ENCODE results near the gene LGALS8. TPM values are rescaled to one million over a fixed set of nuclear protein-coding genes. Genes with fewer than 3 reads are reported as not detected.

The LGALS8 gene
- total and polyA plus RNA-seq, 2 of the 4 experiments (the other 2 are of a cell fraction): 41.3 to 57.7 TPM

- dilution Hi-C loops (cut with HindIII; ENCODE audit: low sequenced_read_pairs, unreplicated experiment) (no loop called here), intact Hi-C loops (cut with micrococcal nuclease) (loop anchor here (5.0 kb wide), 1 partner anchor 34 kb away; no protein-coding TSS in a partner anchor), in situ Hi-C loops (cut with MboI; ENCODE audit: low sequenced_read_pairs) (no loop called here)
- ATAC-seq (ENCODE audit: low read depth): peak; percentile 35; the same call in 1 of the 2 replicates
- no peaks in the 10 kb centered on the region for H4K20me1 ChIP-seq (ENCODE audit: insufficient read depth, low read length)
- no peak overlapping the region for H3K4me3 ChIP-seq (ENCODE audit: insufficient read depth, low read depth, low read length)
- H2BK120ac ChIP-seq (ENCODE audit: low read depth, low read length): no peak overlapping the region
- H3K4ac ChIP-seq (ENCODE audit: low read depth, low read length): no peak overlapping the region
- no peak overlapping the region for H3K9ac ChIP-seq (ENCODE audit: low read depth, low read length)
- no peak overlapping the region for H4K8ac ChIP-seq (ENCODE audit: low read depth in 2 of 2, low read length in 2 of 2)
- no peak for TF ChIP-seq RCOR1 (IDR thresholded peaks at IDR 0.05; ENCODE audit: insufficient replicate concordance, low read length)
- no peak for TF ChIP-seq NFE2L2 (IDR thresholded peaks at IDR 0.05; ENCODE audit: low read depth, low read length)
- no peak for TF ChIP-seq ELK1 (IDR thresholded peaks at IDR 0.05; ENCODE audit: borderline replicate concordance, low read depth, low read length)
- TF ChIP-seq BHLHE40 (IDR thresholded peaks at IDR 0.05; ENCODE audit: low read depth, low read length): no peak
- TF ChIP-seq CEBPB (IDR thresholded peaks at IDR 0.05; ENCODE audit: low read depth, low read length): no peak
- CTCF ChIA-PET: no interaction called here
- POLR2A ChIA-PET (ENCODE audit: unreplicated experiment): no interaction called here
- DNase-seq: no peak
- no CpG with 5 or more reads among the region's 1 CpG for WGBS, 2 experiments (ENCODE audit: extremely low coverage in 2 of 2, insufficient read length in 1 of 2)
- no peak overlapping the region for H4K5ac ChIP-seq (ENCODE audit: low read depth, low read length)
- no peak overlapping the region for H3K4me2 ChIP-seq (ENCODE audit: low read depth, low read length)
- no peak overlapping the region for H2BK5ac ChIP-seq (ENCODE audit: low read depth, low read length, poor library complexity, severe bottlenecking)
- no peak overlapping the region for H3K56ac ChIP-seq (ENCODE audit: extremely low read depth, insufficient read depth, low read length)
- H3K4me1 ChIP-seq (ENCODE audit: control insufficient read depth, insufficient read depth, low read length): peaks cover 2% of the 10 kb centered on the region
- peaks cover 0 to 3% of the 10 kb centered on the region in 2 experiments; a peak in 1 of 4 replicates for H3K79me1 ChIP-seq (ENCODE audit: low read depth in 1 of 2, low read length in 2 of 2)
- no peak overlapping the region for H2AK9ac ChIP-seq (replicated peaks; ENCODE audit: low read depth, low read length, poor library complexity)
- H3K18ac ChIP-seq (ENCODE audit: low read depth, low read length): no peak overlapping the region
- H3K27ac ChIP-seq (ENCODE audit: insufficient read depth, low read length): no peak overlapping the region
- H3K9me1 ChIP-seq (ENCODE audit: insufficient read depth, low read length): no peaks in the 10 kb centered on the region
- no peak overlapping the region for H2AFZ ChIP-seq (replicated peaks; ENCODE audit: low read length, poor library complexity)
- no peak overlapping the region for H3K23ac ChIP-seq (ENCODE audit: low read depth, low read length)
- H2BK15ac ChIP-seq (ENCODE audit: low read depth, low read length): no peak overlapping the region
- no TSS peak for BruUV-seq (replicated peaks)
- H2AK5ac ChIP-seq (ENCODE audit: low read depth, low read length): no peak overlapping the region
- no peak overlapping the region for H4K91ac ChIP-seq (ENCODE audit: insufficient read depth, low read depth, low read length)
- H3K14ac ChIP-seq (replicated peaks; ENCODE audit: low read depth, low read length): no peak overlapping the region
- peaks cover 50% of the 10 kb centered on the region for H3K36me3 ChIP-seq (ENCODE audit: control insufficient read depth, insufficient read depth, low read length)
- H3K27me3 ChIP-seq (ENCODE audit: control insufficient read depth, insufficient read depth, low read length): no peaks in the 10 kb centered on the region
- H2BK20ac ChIP-seq (ENCODE audit: low read depth, low read length): no peak overlapping the region
- H3K9me3 ChIP-seq (ENCODE audit: control insufficient read depth, insufficient read depth, low read length): no peaks in the 10 kb centered on the region
Measured at GRCh38 chr1:236552901-236553300, 29.1 kb downstream of the LGALS8 start.

Measured in IMR-90 (cell line).